Suprapubic skin (tissue), 4 donors: ENCODE results near the gene NCOA1. TPM values are rescaled to one million over a fixed set of nuclear protein-coding genes. Genes with fewer than 3 reads are reported as not detected.

Experiments used
- DNase-seq, 2 donors: peaks; one replicate each; pipeline ENCODE4 v3.0.0-alpha.2; 2019; ENCODE audit warnings: low spot score in 2 of 2
- H3K27ac ChIP-seq: fragments of 200-600 bp; sonication (generic); one replicate; pipeline ENCODE4 v1.5.1; 2019
- H3K27me3 ChIP-seq: fragments of 200-600 bp; sonication (generic); one replicate; pipeline ENCODE4 v1.5.1; 2019
- H3K36me3 ChIP-seq: fragments of 200-600 bp; sonication (generic); one replicate; pipeline ENCODE4 v1.5.1; 2019
- H3K4me1 ChIP-seq: fragments of 200-600 bp; sonication (generic); one replicate; pipeline ENCODE4 v1.5.1; 2019
- H3K4me3 ChIP-seq: fragments of 200-600 bp; sonication (generic); one replicate; pipeline ENCODE4 v1.5.1; 2019; ENCODE audit warnings: mild to moderate bottlenecking
- H3K9me3 ChIP-seq: fragments of 200-600 bp; sonication (generic); one replicate; pipeline ENCODE4 v1.5.1; 2019
- CTCF ChIP-seq, 2 donors: fragments of 200-600 bp in 1 of 2; fragments of 450-650 bp in 1 of 2; sonication (generic) in 1 of 2; IDR thresholded peaks; one replicate each; pipeline ENCODE4 v1.5.1; 2016 to 2019; ENCODE audit warnings: antibody characterized with exemption in 2 of 2, mild to moderate bottlenecking in 1 of 2, moderate library complexity in 1 of 2
- EP300 ChIP-seq: sonication (generic); formaldehyde crosslinking; IDR thresholded peaks from one replicate; pipeline ENCODE4 v1.6.1; 2017; ENCODE audit warnings: antibody characterized with exemption
- POLR2A ChIP-seq, 2 donors: fragments of 450-650 bp; IDR thresholded peaks; one replicate each; pipeline ENCODE4 v1.6.1; 2017; ENCODE audit warnings: antibody characterized with exemption in 2 of 2, mild to moderate bottlenecking in 2 of 2, moderate library complexity in 2 of 2
- POLR2AphosphoS5 ChIP-seq, 3 donors: sonication (generic); formaldehyde crosslinking; IDR thresholded peaks; one replicate each; pipeline ENCODE4 v1.6.1; 2017; ENCODE audit warnings: antibody characterized with exemption in 3 of 3
- WGBS: methylation state at CpG from one replicate; pipeline ENCODE4 v1.1.5; 2018; 5-methylcytosine and 5-hydroxymethylcytosine counted together
- total RNA-seq, 4 donors: library from RNA; depleted of rRNA; stranded (reverse); fragments of >200 nt; gene quantifications; one replicate each; pipeline ENCODE4 v1.1.0, GENCODE V29; 2016

Gene NCOA1
- total RNA-seq, 4 donors from 2014 or later = 40.5 to 66.1 (median 47.2) TPM

- TF ChIP-seq POLR2AphosphoS5 (IDR thresholded peaks at IDR 0.05) = no peak
- TF ChIP-seq EP300 = no peak
- no peak for TF ChIP-seq POLR2A (IDR thresholded peaks at IDR 0.05)
- TF ChIP-seq CTCF (IDR thresholded peaks at IDR 0.05) = no peak
- Histone ChIP-seq H3K4me1 (no peaks in the 10 kb centered on the region), H3K9me3 (no peaks in the 10 kb centered on the region), H3K4me3 (no peak overlapping the region), H3K27ac (no peak overlapping the region), H3K27me3 (no peaks in the 10 kb centered on the region), H3K36me3 (no peaks in the 10 kb centered on the region)
- no peak for DNase-seq
- WGBS = 90% methylated on average over 1 of the region's 1 CpG
These were observed 151.3 kb downstream of the NCOA1 start for GRCh38 chr2:24642351-24642750.

GRCh38 chr2:24643051-24643450 is 152.0 kb downstream of the NCOA1 start:
- H3K36me3 ChIP-seq = no peaks in the 10 kb centered on the region
- 76% methylated on average over 1 of the region's 1 CpG for WGBS
- H3K27ac ChIP-seq = no peak overlapping the region
- TF ChIP-seq CTCF (IDR thresholded peaks at IDR 0.05) = no peak
- TF ChIP-seq POLR2A (IDR thresholded peaks at IDR 0.05) = no peak
- TF ChIP-seq POLR2AphosphoS5 (IDR thresholded peaks at IDR 0.05) = no peak
- no peak for TF ChIP-seq EP300
- no peaks in the 10 kb centered on the region for H3K27me3 ChIP-seq
- no peaks in the 10 kb centered on the region for H3K4me1 ChIP-seq
- H3K9me3 ChIP-seq = no peaks in the 10 kb centered on the region
- no peak for DNase-seq
- H3K4me3 ChIP-seq = no peak overlapping the region

DNA sequence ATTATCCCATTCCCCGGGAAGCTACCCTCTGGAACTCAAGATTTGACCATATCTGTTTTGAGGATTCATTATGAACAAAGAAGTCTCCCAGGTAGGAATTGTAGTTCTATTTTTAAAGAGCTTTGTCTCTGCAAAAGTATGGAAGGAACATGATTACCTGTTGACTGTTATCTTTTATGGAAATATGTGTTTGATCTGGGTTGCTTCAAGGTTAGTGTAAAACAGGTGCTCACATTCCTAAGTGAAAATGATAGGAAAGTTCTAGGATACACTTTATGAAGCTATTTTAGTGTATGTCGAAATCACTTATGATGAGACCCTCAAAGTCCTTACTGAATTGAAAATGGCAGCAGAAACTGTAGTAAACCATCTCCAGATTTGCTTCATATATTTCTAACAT is 153.0 kb downstream of the NCOA1 start:
- Histone ChIP-seq H3K27ac (no peak overlapping the region), H3K27me3 (no peaks in the 10 kb centered on the region), H3K9me3 (no peaks in the 10 kb centered on the region), H3K4me3 (no peak overlapping the region), H3K36me3 (no peaks in the 10 kb centered on the region), H3K4me1 (no peaks in the 10 kb centered on the region)
- no peak for DNase-seq
- TF ChIP-seq CTCF (IDR thresholded peaks at IDR 0.05) (no peak), POLR2A (IDR thresholded peaks at IDR 0.05) (no peak), POLR2AphosphoS5 (IDR thresholded peaks at IDR 0.05) (no peak), EP300 (no peak)
- WGBS = 92% methylated on average over 2 of the region's 2 CpGs

DNA sequence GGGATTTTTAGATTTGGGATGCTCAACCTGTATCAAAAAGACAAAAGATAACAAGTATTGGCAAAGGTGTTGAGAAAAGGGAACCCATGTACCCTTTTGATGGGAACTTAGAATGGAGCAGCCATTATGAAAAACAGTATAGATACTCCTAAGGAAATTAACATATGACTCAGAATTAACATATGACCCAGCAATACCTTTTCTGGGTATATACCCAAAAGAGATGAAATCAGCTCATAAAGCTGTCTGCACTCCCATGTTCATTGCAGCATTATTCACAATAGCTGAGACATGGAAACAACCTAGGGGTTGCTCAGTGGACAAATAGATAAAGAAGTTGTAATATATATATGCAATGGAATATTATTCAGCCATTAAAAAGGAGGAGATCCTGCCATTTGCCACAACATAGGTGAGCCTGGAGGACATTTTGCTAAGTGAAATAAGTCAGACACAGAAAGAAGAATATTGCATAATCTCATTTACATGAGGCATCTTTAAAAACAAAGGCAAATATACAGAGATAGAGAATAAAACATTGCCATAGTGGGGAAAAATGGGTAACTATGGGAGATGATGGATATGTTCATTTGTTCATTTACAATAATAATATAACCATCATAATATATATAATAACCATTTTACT is 160.1 kb downstream of the NCOA1 start:
- Histone ChIP-seq H3K36me3 (no peaks in the 10 kb centered on the region), H3K27ac (no peak overlapping the region), H3K27me3 (no peaks in the 10 kb centered on the region), H3K9me3 (no peaks in the 10 kb centered on the region), H3K4me3 (no peak overlapping the region), H3K4me1 (no peaks in the 10 kb centered on the region)
- TF ChIP-seq POLR2AphosphoS5 (IDR thresholded peaks at IDR 0.05) = no peak
- no peak for TF ChIP-seq CTCF (IDR thresholded peaks at IDR 0.05)
- no peak for TF ChIP-seq EP300
- no peak for TF ChIP-seq POLR2A (IDR thresholded peaks at IDR 0.05)
- no peak for DNase-seq

DNA sequence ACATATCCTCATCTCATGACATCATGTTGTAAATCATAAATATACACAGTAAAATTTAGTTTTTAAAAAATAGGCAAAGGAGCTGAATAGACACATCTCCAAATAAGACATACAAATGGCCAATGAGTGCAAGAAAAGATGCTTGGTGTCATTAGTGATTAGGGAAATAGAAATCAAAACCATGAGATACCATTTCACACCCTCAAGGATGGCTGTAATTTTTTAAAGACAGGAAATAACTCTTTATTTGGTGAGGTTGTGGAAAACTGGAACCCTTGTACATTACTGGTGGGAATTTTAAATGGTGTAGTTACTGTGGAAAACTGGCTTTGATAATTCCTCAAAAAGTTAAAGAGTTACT is 160.6 kb downstream of the NCOA1 start:
- Histone ChIP-seq H3K4me1 (no peaks in the 10 kb centered on the region), H3K9me3 (no peaks in the 10 kb centered on the region), H3K4me3 (no peak overlapping the region), H3K36me3 (no peaks in the 10 kb centered on the region), H3K27ac (no peak overlapping the region), H3K27me3 (no peaks in the 10 kb centered on the region)
- no peak for DNase-seq
- TF ChIP-seq CTCF (IDR thresholded peaks at IDR 0.05) (no peak), EP300 (no peak), POLR2A (IDR thresholded peaks at IDR 0.05) (no peak), POLR2AphosphoS5 (IDR thresholded peaks at IDR 0.05) (no peak)
